HFFc6 (cell line): ENCODE measurements around the gene PFDN5. TPM values are rescaled to one million over a fixed set of nuclear protein-coding genes. Genes with fewer than 3 reads are reported as not detected.

Source experiments
- DNase-seq: peaks from one replicate; pipeline ENCODE4 v3.0.0-alpha.2; 2018
- H3K27ac Mint-ChIP-seq: 2 replicates; pipeline ENCODE4 v1.8.0; 2020; ENCODE audit warnings: mild to moderate bottlenecking, mixed read lengths
- H3K27me3 Mint-ChIP-seq: 2 replicates; pipeline ENCODE4 v1.8.0; 2021; ENCODE audit warnings: mild to moderate bottlenecking, moderate library complexity, mixed read lengths; ENCODE audit not compliant: insufficient read depth
- H3K36me3 Mint-ChIP-seq: 2 replicates; pipeline ENCODE4 v1.8.0; 2021; ENCODE audit warnings: low read depth, mixed read lengths
- H3K4me1 Mint-ChIP-seq: 2 replicates; pipeline ENCODE4 v1.8.0; 2020; ENCODE audit warnings: low read depth, mixed read lengths
- H3K4me3 Mint-ChIP-seq: 2 replicates; pipeline ENCODE4 v1.8.0; 2020; ENCODE audit warnings: mild to moderate bottlenecking, moderate library complexity, mixed read lengths
- H3K9me3 Mint-ChIP-seq: 2 replicates; pipeline ENCODE4 v1.8.0; 2020; ENCODE audit warnings: mild to moderate bottlenecking, mixed read lengths
- CTCF ChIP-seq: fragments of 200-600 bp; sonication (generic); IDR thresholded peaks from 2 replicates; pipeline ENCODE4 v1.5.0; 2021; ENCODE audit warnings: antibody characterized with exemption, mild to moderate bottlenecking
- total RNA-seq, 6 experiments: library from RNA; stranded (reverse); fragmentation: NEBNext Ultra II Directional; extraction: Animal tissue kit (Norgen Biotek cat#: 25700); gene quantifications; 2 replicates in 1 of 6; 3 replicates in 5 of 6; pipeline ENCODE4 v1.2.3, GENCODE V29; 2021

Gene PFDN5
- total RNA-seq, 6 experiments from 2014 or later = 502 to 568 (median 534) TPM

GRCh38 chr12:53324779-53325510 is 29.6 kb downstream of the PFDN5 start:
- Mint-ChIP-seq H3K4me1 (peaks cover 40% of the 10 kb centered on the region), H3K27ac (peak overlapping the region; percentile 97), H3K36me3 (no peaks in the 10 kb centered on the region), H3K9me3 (no peaks in the 10 kb centered on the region), H3K4me3 (peak overlapping the region; percentile 89), H3K27me3 (peaks cover 12% of the 10 kb centered on the region)
- DNase-seq = peak; percentile 85
- TF ChIP-seq CTCF = peak; percentile 88

- Mint-ChIP-seq H3K27me3 (peaks cover 12% of the 10 kb centered on the region), H3K9me3 (no peaks in the 10 kb centered on the region), H3K36me3 (no peaks in the 10 kb centered on the region), H3K4me1 (peaks cover 34% of the 10 kb centered on the region), H3K4me3 (peak overlapping the region; percentile 89), H3K27ac (no peak overlapping the region)
- no peak; the same call in 1 of the 2 replicates for TF ChIP-seq CTCF
- no peak for DNase-seq
Observed at GRCh38 chr12:53325511-53326061, 30.2 kb downstream of the PFDN5 start.

- TF ChIP-seq CTCF = no peak
- Mint-ChIP-seq H3K27me3 (peaks cover 10% of the 10 kb centered on the region), H3K27ac (no peak overlapping the region), H3K9me3 (no peaks in the 10 kb centered on the region), H3K4me1 (peaks cover 23% of the 10 kb centered on the region), H3K36me3 (no peaks in the 10 kb centered on the region), H3K4me3 (peak overlapping the region; percentile 71)
- DNase-seq = no peak
Observed at GRCh38 chr12:53326460-53327185, 31.3 kb downstream of the PFDN5 start.

- DNase-seq = no peak
- Mint-ChIP-seq H3K4me1 (peaks cover 20% of the 10 kb centered on the region), H3K36me3 (no peaks in the 10 kb centered on the region), H3K27ac (no peak overlapping the region), H3K4me3 (no peak overlapping the region), H3K9me3 (no peaks in the 10 kb centered on the region), H3K27me3 (peaks cover 13% of the 10 kb centered on the region)
- TF ChIP-seq CTCF = peak; percentile 79
Observed at GRCh38 chr12:53327435-53328042, 32.2 kb downstream of the PFDN5 start.

GRCh38 chr12:53328043-53328435 is 32.7 kb downstream of the PFDN5 start:
- no peak overlapping the region for H3K4me3 Mint-ChIP-seq

More at GRCh38 chr12:53328043-53328435, 32.7 kb downstream of the PFDN5 start:
- DNase-seq = no peak
- no peaks in the 10 kb centered on the region for H3K9me3 Mint-ChIP-seq
- peaks cover 13% of the 10 kb centered on the region for H3K27me3 Mint-ChIP-seq
- no peak for TF ChIP-seq CTCF
- H3K36me3 Mint-ChIP-seq = no peaks in the 10 kb centered on the region
- peaks cover 20% of the 10 kb centered on the region for H3K4me1 Mint-ChIP-seq
- no peak overlapping the region for H3K27ac Mint-ChIP-seq
